Liver (tissue), 9 donors: Measurements from ENCODE around the gene INSC. TPM values are rescaled to one million over a fixed set of nuclear protein-coding genes. Genes with fewer than 3 reads are reported as not detected.

Experiments used
- DNase-seq: peaks from one replicate; pipeline ENCODE4 v3.0.0-alpha.2; 2017; ENCODE audit warnings: low spot score
- H3K27ac ChIP-seq, 2 donors: one replicate each; pipeline ENCODE4 v1.7.0; 2013; ENCODE audit warnings: inconsistent platforms in 2 of 2, low read length in 2 of 2, control low read depth in 1 of 2, low read depth in 1 of 2, mild to moderate bottlenecking in 1 of 2
- H3K27me3 ChIP-seq, 4 donors: one replicate each; pipeline versions ENCODE4 v1.6.1 to v1.7.0; 2013; ENCODE audit warnings: low read length in 3 of 4, inconsistent platforms in 1 of 4, mild to moderate bottlenecking in 1 of 4, moderate library complexity in 1 of 4; ENCODE audit not compliant: control insufficient read depth in 4 of 4, insufficient read depth in 4 of 4
- H3K36me3 ChIP-seq, 4 donors: one replicate each; pipeline versions ENCODE4 v1.6.1 to v1.7.0; 2013; ENCODE audit warnings: low read length in 3 of 4, mild to moderate bottlenecking in 3 of 4, low read depth in 1 of 4, moderate library complexity in 1 of 4; ENCODE audit not compliant: control insufficient read depth in 4 of 4, insufficient read depth in 3 of 4
- H3K4me1 ChIP-seq, 4 donors: one replicate each; pipeline versions ENCODE4 v1.6.1 to v1.7.0; 2013; ENCODE audit warnings: low read length in 3 of 4, mild to moderate bottlenecking in 3 of 4, moderate library complexity in 1 of 4; ENCODE audit not compliant: control insufficient read depth in 4 of 4, insufficient read depth in 4 of 4
- H3K4me3 ChIP-seq, 3 donors: one replicate each; pipeline versions ENCODE4 v1.6.1 to v1.7.0; 2013; ENCODE audit warnings: low read length in 3 of 3, control low read depth in 1 of 3, low read depth in 1 of 3, mild to moderate bottlenecking in 1 of 3
- H3K9ac ChIP-seq, 2 donors: one replicate each; pipeline ENCODE4 v1.7.0; 2013; ENCODE audit warnings: low read length in 2 of 2, mild to moderate bottlenecking in 2 of 2, moderate library complexity in 2 of 2, control low read depth in 1 of 2, low read depth in 1 of 2
- H3K9me3 ChIP-seq, 4 donors: one replicate each; pipeline versions ENCODE4 v1.6.1 to v1.7.0; 2013; ENCODE audit warnings: low read length in 3 of 4; ENCODE audit not compliant: control insufficient read depth in 4 of 4
- FOXA1 ChIP-seq: IDR thresholded peaks from 2 replicates; pipeline ENCODE4 v1.6.1; 2016; ENCODE audit warnings: antibody characterized with exemption
- FOXA2 ChIP-seq: IDR thresholded peaks from 2 replicates; pipeline ENCODE4 v1.6.1; 2016; ENCODE audit warnings: antibody characterized with exemption
- GABPA ChIP-seq, 2 donors: IDR thresholded peaks in 1 of 2; conservative IDR thresholded peaks in 1 of 2; 2 replicates each; pipeline ENCODE4 v1.6.1; 2016; ENCODE audit warnings: antibody characterized with exemption in 2 of 2, mild to moderate bottlenecking in 1 of 2, moderate library complexity in 1 of 2
- HNF4A ChIP-seq, 2 donors: conservative IDR thresholded peaks; 2 replicates each; pipeline ENCODE4 v1.6.1; 2016; ENCODE audit warnings: antibody characterized with exemption in 2 of 2, mild to moderate bottlenecking in 2 of 2
- HNF4G ChIP-seq: IDR thresholded peaks from 2 replicates; pipeline ENCODE4 v1.6.1; 2016; ENCODE audit warnings: antibody characterized with exemption
- JUND ChIP-seq, 2 donors: IDR thresholded peaks; 2 replicates each; pipeline ENCODE4 v1.6.1; 2016; ENCODE audit warnings: antibody characterized with exemption in 2 of 2
- NR2F2 ChIP-seq: IDR thresholded peaks from 2 replicates; pipeline ENCODE4 v1.6.1; 2016; ENCODE audit warnings: antibody characterized with exemption
- RAD21 ChIP-seq, 2 donors: IDR thresholded peaks; 2 replicates each; pipeline ENCODE4 v1.6.1; 2016; ENCODE audit warnings: antibody characterized with exemption in 2 of 2, mild to moderate bottlenecking in 2 of 2
- RXRA ChIP-seq, 2 donors: IDR thresholded peaks; 2 replicates each; pipeline ENCODE4 v1.6.1; 2017 to 2018; ENCODE audit warnings: antibody characterized with exemption in 2 of 2, mild to moderate bottlenecking in 1 of 2
- SP1 ChIP-seq: IDR thresholded peaks from 2 replicates; pipeline ENCODE4 v1.6.1; 2018; ENCODE audit warnings: antibody characterized with exemption, mild to moderate bottlenecking
- TAF1 ChIP-seq: conservative IDR thresholded peaks from 2 replicates; pipeline ENCODE4 v1.6.1; 2016; ENCODE audit warnings: antibody characterized with exemption, mild to moderate bottlenecking
- YY1 ChIP-seq: IDR thresholded peaks from 2 replicates; pipeline ENCODE4 v1.6.1; 2016; ENCODE audit warnings: antibody characterized with exemption, mild to moderate bottlenecking
- WGBS: extraction: QIAGEN DNeasy Blood & Tissue Kit; methylation state at CpG from one replicate; pipeline ENCODE4 v1.1.7; 2013; 5-methylcytosine and 5-hydroxymethylcytosine counted together
- polyA plus RNA-seq, 2 donors: library from polyadenylated mRNA; stranded (reverse) in 1 of 2; unstranded in 1 of 2; fragments of 200-250 nt in 1 of 2; fragments of >200 nt in 1 of 2; fragmentation: Nextera tagmentation in 1 of 2; extraction: Ambion mirVana in 1 of 2; gene quantifications; one replicate each; pipeline versions ENCODE4 v1.2.1 to v1.2.3, GENCODE V29; 2013 to 2015
- total RNA-seq, 2 donors: library from RNA; depleted of rRNA; stranded (reverse); fragments of >200 nt; gene quantifications; one replicate each; pipeline ENCODE4 v1.2.3, GENCODE V29; 2014
- TF ChIP-seq, protein P1 (sequence below): IDR thresholded peaks from 2 replicates; pipeline ENCODE4 v1.6.1; 2016; ENCODE audit warnings: antibody characterized with exemption, mild to moderate bottlenecking
- TF ChIP-seq, protein P2 (sequence below): IDR thresholded peaks from 2 replicates; pipeline ENCODE4 v1.6.1; 2016; ENCODE audit warnings: antibody characterized with exemption
- TF ChIP-seq, protein P3 (sequence below): IDR thresholded peaks from 2 replicates; pipeline ENCODE4 v1.6.1; 2016; ENCODE audit warnings: antibody characterized with exemption
- TF ChIP-seq, protein P4 (sequence below): fragments of 150-350 bp; IDR thresholded peaks from 2 replicates; pipeline ENCODE4 v1.5.1; 2017; ENCODE audit warnings: improper control_type of control experiment, low read depth, low read length; ENCODE audit not compliant: missing input control
- TF ChIP-seq, protein P5 (sequence below): IDR thresholded peaks from 2 replicates; pipeline ENCODE4 v1.6.1; 2016; ENCODE audit warnings: antibody characterized with exemption
- donor health status: healthy.
- donor health status: healthy.
- donor health status: healthy.
- donor health status: healthy.
- donor health status: healthy.

The INSC gene
- total and polyA plus RNA-seq, 4 donors = 0.02 to 0.25 (median 0.12) TPM

DNA sequence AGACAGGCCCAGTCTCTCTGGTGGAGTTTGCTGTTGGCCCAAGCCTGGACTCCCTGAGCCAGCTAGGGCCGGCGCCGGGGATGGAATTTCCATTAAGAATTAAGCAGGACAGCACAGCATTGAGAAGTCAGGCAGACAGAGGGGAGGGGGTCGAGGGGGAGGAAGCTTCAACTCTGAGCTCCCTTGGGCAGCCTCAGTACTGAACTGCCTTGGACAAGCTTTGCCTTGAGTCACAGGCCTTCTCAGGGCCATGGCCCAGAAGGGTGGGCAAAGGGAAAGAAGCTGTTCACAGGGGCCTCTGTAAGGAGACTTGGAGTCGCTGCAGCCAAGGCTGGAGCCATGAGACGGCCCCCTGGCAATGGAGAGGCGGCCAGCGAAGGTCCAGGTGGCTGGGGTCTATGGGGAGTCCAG is 2.6 kb upstream of the INSC start:
- 90% methylated on average over 8 of the region's 8 CpGs for WGBS
- H3K4me1 ChIP-seq = peaks cover 0 to 4% (median 1%) of the 10 kb centered on the region in 4 donors
- H3K9me3 ChIP-seq = no peaks in the 10 kb centered on the region
- no peak overlapping the region for H3K27ac ChIP-seq
- no peaks in the 10 kb centered on the region for H3K36me3 ChIP-seq
- DNase-seq = no peak
- H3K4me3 ChIP-seq = no peak overlapping the region
- TF ChIP-seq HNF4G = no peak
- no peak for TF ChIP-seq RAD21 (IDR thresholded peaks at IDR 0.05)
- TF ChIP-seq FOXA1 = no peak
- no peak for TF ChIP-seq RXRA (IDR thresholded peaks at IDR 0.05)
- TF ChIP-seq, protein P1, sequence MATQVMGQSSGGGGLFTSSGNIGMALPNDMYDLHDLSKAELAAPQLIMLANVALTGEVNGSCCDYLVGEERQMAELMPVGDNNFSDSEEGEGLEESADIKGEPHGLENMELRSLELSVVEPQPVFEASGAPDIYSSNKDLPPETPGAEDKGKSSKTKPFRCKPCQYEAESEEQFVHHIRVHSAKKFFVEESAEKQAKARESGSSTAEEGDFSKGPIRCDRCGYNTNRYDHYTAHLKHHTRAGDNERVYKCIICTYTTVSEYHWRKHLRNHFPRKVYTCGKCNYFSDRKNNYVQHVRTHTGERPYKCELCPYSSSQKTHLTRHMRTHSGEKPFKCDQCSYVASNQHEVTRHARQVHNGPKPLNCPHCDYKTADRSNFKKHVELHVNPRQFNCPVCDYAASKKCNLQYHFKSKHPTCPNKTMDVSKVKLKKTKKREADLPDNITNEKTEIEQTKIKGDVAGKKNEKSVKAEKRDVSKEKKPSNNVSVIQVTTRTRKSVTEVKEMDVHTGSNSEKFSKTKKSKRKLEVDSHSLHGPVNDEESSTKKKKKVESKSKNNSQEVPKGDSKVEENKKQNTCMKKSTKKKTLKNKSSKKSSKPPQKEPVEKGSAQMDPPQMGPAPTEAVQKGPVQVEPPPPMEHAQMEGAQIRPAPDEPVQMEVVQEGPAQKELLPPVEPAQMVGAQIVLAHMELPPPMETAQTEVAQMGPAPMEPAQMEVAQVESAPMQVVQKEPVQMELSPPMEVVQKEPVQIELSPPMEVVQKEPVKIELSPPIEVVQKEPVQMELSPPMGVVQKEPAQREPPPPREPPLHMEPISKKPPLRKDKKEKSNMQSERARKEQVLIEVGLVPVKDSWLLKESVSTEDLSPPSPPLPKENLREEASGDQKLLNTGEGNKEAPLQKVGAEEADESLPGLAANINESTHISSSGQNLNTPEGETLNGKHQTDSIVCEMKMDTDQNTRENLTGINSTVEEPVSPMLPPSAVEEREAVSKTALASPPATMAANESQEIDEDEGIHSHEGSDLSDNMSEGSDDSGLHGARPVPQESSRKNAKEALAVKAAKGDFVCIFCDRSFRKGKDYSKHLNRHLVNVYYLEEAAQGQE = no peak
- TF ChIP-seq SP1 = no peak
- TF ChIP-seq, protein P2, sequence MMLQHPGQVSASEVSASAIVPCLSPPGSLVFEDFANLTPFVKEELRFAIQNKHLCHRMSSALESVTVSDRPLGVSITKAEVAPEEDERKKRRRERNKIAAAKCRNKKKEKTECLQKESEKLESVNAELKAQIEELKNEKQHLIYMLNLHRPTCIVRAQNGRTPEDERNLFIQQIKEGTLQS = no peak
- TF ChIP-seq TAF1 = no peak
- no peak for TF ChIP-seq YY1
- TF ChIP-seq, protein P3, sequence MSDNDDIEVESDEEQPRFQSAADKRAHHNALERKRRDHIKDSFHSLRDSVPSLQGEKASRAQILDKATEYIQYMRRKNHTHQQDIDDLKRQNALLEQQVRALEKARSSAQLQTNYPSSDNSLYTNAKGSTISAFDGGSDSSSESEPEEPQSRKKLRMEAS = no peak
- TF ChIP-seq FOXA2 = no peak
- no peak for TF ChIP-seq HNF4A (conservative IDR thresholded peaks at IDR 0.05)
- TF ChIP-seq, protein P4, sequence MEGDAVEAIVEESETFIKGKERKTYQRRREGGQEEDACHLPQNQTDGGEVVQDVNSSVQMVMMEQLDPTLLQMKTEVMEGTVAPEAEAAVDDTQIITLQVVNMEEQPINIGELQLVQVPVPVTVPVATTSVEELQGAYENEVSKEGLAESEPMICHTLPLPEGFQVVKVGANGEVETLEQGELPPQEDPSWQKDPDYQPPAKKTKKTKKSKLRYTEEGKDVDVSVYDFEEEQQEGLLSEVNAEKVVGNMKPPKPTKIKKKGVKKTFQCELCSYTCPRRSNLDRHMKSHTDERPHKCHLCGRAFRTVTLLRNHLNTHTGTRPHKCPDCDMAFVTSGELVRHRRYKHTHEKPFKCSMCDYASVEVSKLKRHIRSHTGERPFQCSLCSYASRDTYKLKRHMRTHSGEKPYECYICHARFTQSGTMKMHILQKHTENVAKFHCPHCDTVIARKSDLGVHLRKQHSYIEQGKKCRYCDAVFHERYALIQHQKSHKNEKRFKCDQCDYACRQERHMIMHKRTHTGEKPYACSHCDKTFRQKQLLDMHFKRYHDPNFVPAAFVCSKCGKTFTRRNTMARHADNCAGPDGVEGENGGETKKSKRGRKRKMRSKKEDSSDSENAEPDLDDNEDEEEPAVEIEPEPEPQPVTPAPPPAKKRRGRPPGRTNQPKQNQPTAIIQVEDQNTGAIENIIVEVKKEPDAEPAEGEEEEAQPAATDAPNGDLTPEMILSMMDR = no peak
- TF ChIP-seq GABPA (IDR thresholded peaks at IDR 0.05 in 1 of 2, conservative IDR thresholded peaks at IDR 0.05 in 1 of 2) = no peak
- no peaks in the 10 kb centered on the region for H3K27me3 ChIP-seq
- H3K9ac ChIP-seq = no peak overlapping the region

DNA sequence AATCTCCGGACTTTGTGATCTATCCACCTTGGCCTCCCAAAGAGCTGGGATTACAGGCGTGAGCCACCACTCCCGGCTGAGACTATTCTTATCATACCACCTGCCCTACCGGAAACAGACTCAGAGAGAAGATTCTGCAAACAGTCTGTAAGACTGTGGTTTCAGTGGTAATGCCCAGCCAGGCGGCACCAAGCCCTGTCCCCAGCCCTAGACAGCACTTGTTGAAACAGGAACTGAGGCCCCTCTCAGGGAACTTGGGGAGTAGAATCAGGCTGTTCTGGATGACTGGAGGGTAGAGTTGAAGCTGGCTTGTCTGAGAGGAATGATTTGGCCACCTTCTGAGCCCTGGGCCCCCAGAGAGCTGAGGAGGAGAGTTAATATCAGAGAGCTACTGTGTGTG is 1.3 kb upstream of the INSC start:
- Histone ChIP-seq H3K27me3 (no peaks in the 10 kb centered on the region), H3K4me1 (peaks cover 0 to 4% (median 1%) of the 10 kb centered on the region in 4 donors), H3K9ac (no peak overlapping the region), H3K36me3 (no peaks in the 10 kb centered on the region), H3K4me3 (no peak overlapping the region), H3K9me3 (no peaks in the 10 kb centered on the region), H3K27ac (no peak overlapping the region)
- WGBS = 89% methylated on average over 5 of the region's 5 CpGs
- TF ChIP-seq HNF4A (conservative IDR thresholded peaks at IDR 0.05) = no peak
- TF ChIP-seq, protein P5, sequence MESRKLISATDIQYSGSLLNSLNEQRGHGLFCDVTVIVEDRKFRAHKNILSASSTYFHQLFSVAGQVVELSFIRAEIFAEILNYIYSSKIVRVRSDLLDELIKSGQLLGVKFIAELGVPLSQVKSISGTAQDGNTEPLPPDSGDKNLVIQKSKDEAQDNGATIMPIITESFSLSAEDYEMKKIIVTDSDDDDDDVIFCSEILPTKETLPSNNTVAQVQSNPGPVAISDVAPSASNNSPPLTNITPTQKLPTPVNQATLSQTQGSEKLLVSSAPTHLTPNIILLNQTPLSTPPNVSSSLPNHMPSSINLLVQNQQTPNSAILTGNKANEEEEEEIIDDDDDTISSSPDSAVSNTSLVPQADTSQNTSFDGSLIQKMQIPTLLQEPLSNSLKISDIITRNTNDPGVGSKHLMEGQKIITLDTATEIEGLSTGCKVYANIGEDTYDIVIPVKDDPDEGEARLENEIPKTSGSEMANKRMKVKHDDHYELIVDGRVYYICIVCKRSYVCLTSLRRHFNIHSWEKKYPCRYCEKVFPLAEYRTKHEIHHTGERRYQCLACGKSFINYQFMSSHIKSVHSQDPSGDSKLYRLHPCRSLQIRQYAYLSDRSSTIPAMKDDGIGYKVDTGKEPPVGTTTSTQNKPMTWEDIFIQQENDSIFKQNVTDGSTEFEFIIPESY = no peak
- no peak for TF ChIP-seq NR2F2
- no peak for TF ChIP-seq JUND (IDR thresholded peaks at IDR 0.05)
- TF ChIP-seq HNF4G = no peak
- TF ChIP-seq FOXA2 = no peak
- no peak for DNase-seq
